Spleen (tissue), 11 donors: ENCODE data around the gene SEL1L3. TPM values are rescaled to one million over a fixed set of nuclear protein-coding genes. Genes with fewer than 3 reads are reported as not detected.
A peak's percentile ranks its signal among the peaks of the same experiment; 100 is the strongest.

Experiments used
- DNase-seq: peaks from one replicate; pipeline ENCODE4 v3.0.0-alpha.2; 2020
- H3K27ac ChIP-seq, 8 donors: fragments of 200-600 bp; sonication (generic) in 7 of 8; 1 replicate in 4 of 8; 2 replicates in 4 of 8; pipeline versions ENCODE4 v1.5.0 to v1.8.0; 2016 to 2021; ENCODE audit warnings: inconsistent platforms in 4 of 8, mild to moderate bottlenecking in 4 of 8, moderate library complexity in 1 of 8
- H3K27me3 ChIP-seq, 7 donors: fragments of 200-600 bp; sonication (generic) in 6 of 7; replicated peaks in 1 of 7; 1 replicate in 4 of 7; 2 replicates in 3 of 7; pipeline versions ENCODE4 v1.5.0 to v1.8.0; 2016 to 2021; ENCODE audit warnings: inconsistent platforms in 3 of 7, mild to moderate bottlenecking in 1 of 7
- H3K36me3 ChIP-seq, 6 donors: fragments of 200-600 bp; sonication (generic) in 5 of 6; 1 replicate in 4 of 6; 2 replicates in 2 of 6; pipeline versions ENCODE4 v1.5.0 to v1.8.0; 2016 to 2021; ENCODE audit warnings: inconsistent platforms in 2 of 6
- H3K4me1 ChIP-seq, 6 donors: fragments of 200-600 bp; sonication (generic) in 5 of 6; 1 replicate in 3 of 6; 2 replicates in 3 of 6; pipeline versions ENCODE4 v1.5.0 to v1.8.0; 2016 to 2021; ENCODE audit warnings: inconsistent platforms in 3 of 6
- H3K4me3 ChIP-seq, 8 donors: fragments of 200-600 bp; sonication (generic) in 7 of 8; 1 replicate in 4 of 8; 2 replicates in 4 of 8; pipeline versions ENCODE4 v1.5.0 to v1.8.0; 2016 to 2021; ENCODE audit warnings: inconsistent platforms in 4 of 8, mild to moderate bottlenecking in 4 of 8, moderate library complexity in 2 of 8
- H3K9me3 ChIP-seq, 8 donors: fragments of 200-600 bp; sonication (generic) in 7 of 8; 1 replicate in 4 of 8; 2 replicates in 4 of 8; pipeline versions ENCODE4 v1.5.0 to v1.8.0; 2016 to 2021; ENCODE audit warnings: inconsistent platforms in 4 of 8
- POLR2A ChIP-seq, 3 donors: fragments of 450-650 bp; IDR thresholded peaks; one replicate each; pipeline ENCODE4 v1.5.1; 2017; ENCODE audit warnings: antibody characterized with exemption in 3 of 3, mild to moderate bottlenecking in 1 of 3
- POLR2AphosphoS5 ChIP-seq, 3 donors: sonication (generic); formaldehyde crosslinking; IDR thresholded peaks; one replicate each; pipeline ENCODE4 v1.5.1; 2017; ENCODE audit warnings: antibody characterized with exemption in 3 of 3
- WGBS, 5 donors: extraction: QIAGEN DNeasy Blood & Tissue Kit in 3 of 5; methylation state at CpG; one replicate each; pipeline versions ENCODE4 v1.1.5 to v1.1.7; 2013 to 2018; 5-methylcytosine and 5-hydroxymethylcytosine counted together
- intact Hi-C: fragments of 100-400 bp; cut with DNase I; formaldehyde crosslinking; loops from one replicate; pipeline ENCODE4 v1.15.0; 2023; ENCODE audit warnings: low total_unique reads
- polyA plus RNA-seq, 3 donors: library from polyadenylated mRNA; stranded (reverse); fragments of 200-250 nt; gene quantifications; one replicate each; pipeline ENCODE4 v1.2.1, GENCODE V29; 2013
- total RNA-seq, 7 donors: library from RNA; depleted of rRNA in 3 of 7; stranded (reverse); fragments of >200 nt in 3 of 7; fragmentation: NEBNext Ultra II Directional in 4 of 7; extraction: Animal tissue kit (Norgen Biotek cat#: 25700) in 4 of 7; gene quantifications; one replicate each; pipeline versions ENCODE4 v1.1.0 to v1.2.1, GENCODE V29; 2016 to 2021
- TF ChIP-seq, protein P1 (sequence below), 11 experiments: fragments of 200-600 bp in 7 of 11; fragments of 450-650 bp in 4 of 11; sonication (generic) in 4 of 11; IDR thresholded peaks in 8 of 11; conservative IDR thresholded peaks in 3 of 11; 1 replicate in 7 of 11; 2 replicates in 4 of 11; pipeline versions ENCODE4 v1.4.0 to v1.8.0; 2016 to 2021; ENCODE audit warnings: antibody characterized with exemption in 11 of 11, inconsistent platforms in 4 of 11, mild to moderate bottlenecking in 1 of 11
- donor health status: healthy with polysubstance abuse.
- donor health status: DM: no; HTN: no; CAD: no; lungs with moderate emphysema.
- donor health status: DM: no; HTN: no; CAD: no.
- donor health status: Bipolar disorder and iron deficiency.
- donor health status: healthy.
- donor health status: DM: no; HTN: no; CAD: no.
- donor health status: DM: yes; HTN: yes; CAD: no.

SEL1L3 gene
- total and polyA plus RNA-seq, 10 donors, result 59.0 to 319 (median 127) TPM

- peak overlapping the region in 6 of 8 donors; percentile 49 to 72 (median 60) for H3K27ac ChIP-seq
Observed at GRCh38 chr4:25843340-25844097, 19.3 kb downstream of the SEL1L3 start.

GRCh38 chr4:25842229-25842845 lies 20.5 kb downstream of the SEL1L3 start:
- Histone ChIP-seq H3K27me3 (no peaks in the 10 kb centered on the region), H3K4me1 (peaks cover 24 to 70% (median 46%) of the 10 kb centered on the region in 6 donors), H3K36me3 (peaks cover 0 to 84% (median 16%) of the 10 kb centered on the region in 6 donors), H3K27ac (peak overlapping the region in 2 of 8 donors; percentile 70 to 72), H3K4me3 (peak overlapping the region in 1 of 8 donors; percentile 48), H3K9me3 (no peaks in the 10 kb centered on the region)
- peak; percentile 86 for DNase-seq
- TF ChIP-seq POLR2AphosphoS5 (IDR thresholded peaks at IDR 0.05), result peak in 1 of 3 donors; percentile 33
- TF ChIP-seq, protein P1, sequence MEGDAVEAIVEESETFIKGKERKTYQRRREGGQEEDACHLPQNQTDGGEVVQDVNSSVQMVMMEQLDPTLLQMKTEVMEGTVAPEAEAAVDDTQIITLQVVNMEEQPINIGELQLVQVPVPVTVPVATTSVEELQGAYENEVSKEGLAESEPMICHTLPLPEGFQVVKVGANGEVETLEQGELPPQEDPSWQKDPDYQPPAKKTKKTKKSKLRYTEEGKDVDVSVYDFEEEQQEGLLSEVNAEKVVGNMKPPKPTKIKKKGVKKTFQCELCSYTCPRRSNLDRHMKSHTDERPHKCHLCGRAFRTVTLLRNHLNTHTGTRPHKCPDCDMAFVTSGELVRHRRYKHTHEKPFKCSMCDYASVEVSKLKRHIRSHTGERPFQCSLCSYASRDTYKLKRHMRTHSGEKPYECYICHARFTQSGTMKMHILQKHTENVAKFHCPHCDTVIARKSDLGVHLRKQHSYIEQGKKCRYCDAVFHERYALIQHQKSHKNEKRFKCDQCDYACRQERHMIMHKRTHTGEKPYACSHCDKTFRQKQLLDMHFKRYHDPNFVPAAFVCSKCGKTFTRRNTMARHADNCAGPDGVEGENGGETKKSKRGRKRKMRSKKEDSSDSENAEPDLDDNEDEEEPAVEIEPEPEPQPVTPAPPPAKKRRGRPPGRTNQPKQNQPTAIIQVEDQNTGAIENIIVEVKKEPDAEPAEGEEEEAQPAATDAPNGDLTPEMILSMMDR (IDR thresholded peaks at IDR 0.05 in 8 of 11, conservative IDR thresholded peaks at IDR 0.05 in 3 of 11), result peak in 6 of 11 experiments; percentile 17 to 55 (median 43)
- no peak for TF ChIP-seq POLR2A (IDR thresholded peaks at IDR 0.05)
- intact Hi-C loops, result no loop called here
- 29 to 52% (median 44%) methylated on average over 5 of the region's 5 CpGs for WGBS, 5 donors

More at GRCh38 chr4:25843340-25844097, 19.3 kb downstream of the SEL1L3 start:
- no peak for TF ChIP-seq POLR2A (IDR thresholded peaks at IDR 0.05)
- TF ChIP-seq POLR2AphosphoS5 (IDR thresholded peaks at IDR 0.05), result peak in 2 of 3 donors; percentile 54 to 68
- Histone ChIP-seq H3K36me3 (peaks cover 0 to 84% (median 17%) of the 10 kb centered on the region in 6 donors), H3K4me3 (peak overlapping the region in 2 of 8 donors; percentile 19 to 48), H3K9me3 (no peaks in the 10 kb centered on the region), H3K27me3 (no peaks in the 10 kb centered on the region), H3K4me1 (peaks cover 24 to 80% (median 45%) of the 10 kb centered on the region in 6 donors)
- 57 to 77% (median 59%) methylated on average over 21 to 22 of the region's 22 CpGs for WGBS, 5 donors
- DNase-seq, result peak; percentile 81
- intact Hi-C loops, result no loop called here

DNA sequence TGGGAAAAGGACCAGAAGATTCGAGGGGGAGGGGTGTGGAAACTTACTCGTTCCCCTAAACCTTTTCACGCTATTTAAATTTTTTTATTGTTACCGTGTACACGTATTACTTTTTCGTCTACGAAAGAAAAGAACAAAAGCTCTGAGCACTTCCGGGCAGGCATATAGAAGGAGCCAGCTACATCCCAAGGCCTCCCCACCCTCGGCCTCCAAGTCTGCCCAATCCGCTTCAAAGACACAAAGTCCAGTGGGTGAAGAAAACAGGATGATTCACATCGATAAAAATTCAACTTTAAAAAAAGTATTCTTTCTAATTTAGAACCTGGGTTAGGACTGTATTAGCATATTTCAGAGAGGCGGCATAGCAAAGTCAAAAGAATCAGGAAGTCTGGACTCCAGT lies 23.1 kb downstream of the SEL1L3 start:
- no peak overlapping the region for H3K27ac ChIP-seq
- intact Hi-C loops, result no loop called here
- no peaks in the 10 kb centered on the region for H3K27me3 ChIP-seq
- peaks cover 0 to 80% (median 2%) of the 10 kb centered on the region in 6 donors for H3K36me3 ChIP-seq
- no peak for TF ChIP-seq POLR2AphosphoS5 (IDR thresholded peaks at IDR 0.05)
- TF ChIP-seq, protein P1 (IDR thresholded peaks at IDR 0.05 in 8 of 11, conservative IDR thresholded peaks at IDR 0.05 in 3 of 11), result no peak
- no peak for TF ChIP-seq POLR2A (IDR thresholded peaks at IDR 0.05)
- no peak overlapping the region for H3K4me3 ChIP-seq
- 92 to 95% (median 94%) methylated on average over 12 of the region's 12 CpGs for WGBS, 5 donors
- DNase-seq, result no peak
- H3K4me1 ChIP-seq, result peaks cover 22 to 54% (median 30%) of the 10 kb centered on the region in 6 donors
- no peaks in the 10 kb centered on the region for H3K9me3 ChIP-seq

GRCh38 chr4:25839233-25839632 lies 23.6 kb downstream of the SEL1L3 start:
- intact Hi-C loops, result no loop called here
- no peak overlapping the region for H3K27ac ChIP-seq
- no peak for TF ChIP-seq POLR2AphosphoS5 (IDR thresholded peaks at IDR 0.05)
- TF ChIP-seq, protein P1 (IDR thresholded peaks at IDR 0.05 in 8 of 11, conservative IDR thresholded peaks at IDR 0.05 in 3 of 11), result no peak
- TF ChIP-seq POLR2A (IDR thresholded peaks at IDR 0.05), result no peak
- no peaks in the 10 kb centered on the region for H3K27me3 ChIP-seq
- H3K9me3 ChIP-seq, result no peaks in the 10 kb centered on the region
- WGBS, 5 donors, result 91 to 94% (median 92%) methylated on average over 8 of the region's 8 CpGs
- H3K36me3 ChIP-seq, result peaks cover 0 to 80% (median 2%) of the 10 kb centered on the region in 6 donors
- peaks cover 18 to 49% (median 26%) of the 10 kb centered on the region in 6 donors for H3K4me1 ChIP-seq
- H3K4me3 ChIP-seq, result no peak overlapping the region
- DNase-seq, result no peak
